K562 (cell line): ENCODE results near the gene AKAP13. TPM values are rescaled to one million over a fixed set of nuclear protein-coding genes. Genes with fewer than 3 reads are reported as not detected.

Experiments used
- ATAC-seq: fragments of 200-7000 bp; cut with Tn5 transposase; 3 replicates; pipeline ENCODE4 v1.9.1; 2020; ENCODE audit warnings: moderate library complexity
- BruUV-seq: library from RNA; stranded (reverse); fragments of 400-500 nt; replicated peaks from 2 replicates; lab custom pipeline; 2021; lab: Mats Ljungman, UMichigan
- CTCF ChIA-PET: fragments of 300-600 bp; formaldehyde crosslinking; extraction: SDS; loops from one replicate; lab custom pipeline; 2021; ENCODE audit warnings: low intra/inter-chr PET ratio; lab: Yijun Ruan, JAX
- POLR2A ChIA-PET: fragments of 300-600, 350-650 bp; sonication (Branson Sonifier 250); formaldehyde crosslinking; extraction: SDS; loops from one replicate; lab custom pipeline; 2021; ENCODE audit warnings: antibody characterized with exemption, inconsistent platforms; lab: Yijun Ruan, JAX
- DNase-seq, 4 experiments: peaks; one replicate each; pipeline versions ENCODE4 v3.0.0 to v3.0.0-alpha.2; 2011 to 2018; ENCODE audit warnings: low spot score in 3 of 4, mixed read lengths in 3 of 4; ENCODE audit errors: extremely low read depth in 1 of 4
- FAIRE-seq: peaks from 2 replicates; lab custom pipeline; 2011; peaks lifted over from hg19 to GRCh38; lab: Jason Lieb, UNC
- H2AFZ ChIP-seq: 2 replicates; pipeline ENCODE4 v1.6.0; 2011; ENCODE audit warnings: low read depth, low read length, control low read depth, inconsistent platforms
- H3K27ac ChIP-seq: fragments of 200-600 bp; 3 replicates; pipeline ENCODE4 v1.8.0; 2011; ENCODE audit warnings: low read depth, mild to moderate bottlenecking, control low read depth, inconsistent platforms, low read length, moderate library complexity, mixed read lengths; ENCODE audit errors: extremely low read depth
- H3K27me3 ChIP-seq, 2 experiments: fragments of 300-600 bp in 1 of 2; 2 replicates in 1 of 2; 3 replicates in 1 of 2; pipeline versions ENCODE4 v1.6.0 to v1.8.0; 2011; ENCODE audit warnings: inconsistent platforms in 2 of 2, low read length in 2 of 2, mild to moderate bottlenecking in 1 of 2, mixed read lengths in 1 of 2, moderate library complexity in 1 of 2; ENCODE audit not compliant: control insufficient read depth in 2 of 2, insufficient read depth in 2 of 2
- H3K36me3 ChIP-seq: fragments of 300-600 bp; 3 replicates; pipeline ENCODE4 v1.8.0; 2011; ENCODE audit warnings: mild to moderate bottlenecking, low read length, inconsistent platforms; ENCODE audit not compliant: control insufficient read depth, insufficient read depth
- H3K4me1 ChIP-seq, 2 experiments: fragments of 200-600 bp in 1 of 2; replicated peaks in 1 of 2; 2 replicates in 1 of 2; 3 replicates in 1 of 2; pipeline versions ENCODE4 v1.5.1 to v1.8.0; 2011; ENCODE audit warnings: inconsistent platforms in 2 of 2, low read length in 2 of 2, mild to moderate bottlenecking in 1 of 2, mixed read lengths in 1 of 2, moderate library complexity in 1 of 2; ENCODE audit not compliant: control insufficient read depth in 2 of 2, insufficient read depth in 2 of 2
- H3K4me2 ChIP-seq: 2 replicates; pipeline ENCODE4 v1.6.1; 2011; ENCODE audit warnings: low read length, control low read depth, inconsistent platforms, mixed read lengths; ENCODE audit not compliant: insufficient read depth
- H3K4me3 ChIP-seq: fragments of 200-600 bp; sonication (generic), shearing (Covaris generic); 2 replicates; pipeline ENCODE4 v1.5.1; 2016; ENCODE audit warnings: control low read depth, inconsistent platforms
- H3K79me2 ChIP-seq: fragments of 200-600 bp; 3 replicates; pipeline ENCODE4 v1.8.0; 2011; ENCODE audit warnings: low read length, inconsistent platforms; ENCODE audit not compliant: control insufficient read depth, insufficient read depth
- H3K9ac ChIP-seq, 2 experiments: 2 replicates each; pipeline versions ENCODE4 v1.6.0 to v1.6.1; 2011; ENCODE audit warnings: low read depth in 2 of 2, low read length in 2 of 2, control low read depth in 1 of 2, inconsistent platforms in 1 of 2, mild to moderate bottlenecking in 1 of 2, mixed read lengths in 1 of 2; ENCODE audit not compliant: insufficient read depth in 1 of 2
- H3K9me1 ChIP-seq: one replicate; pipeline ENCODE4 v1.6.0; 2011; ENCODE audit warnings: inconsistent platforms, mild to moderate bottlenecking, low read length, moderate library complexity; ENCODE audit not compliant: control insufficient read depth, insufficient read depth
- H3K9me3 ChIP-seq: replicated peaks from 2 replicates; pipeline ENCODE4 v1.5.1; 2011; ENCODE audit warnings: low read depth, low read length, inconsistent platforms; ENCODE audit not compliant: control insufficient read depth, insufficient read depth
- H4K20me1 ChIP-seq: replicated peaks from 2 replicates; pipeline ENCODE4 v1.6.1; 2011; ENCODE audit warnings: low read length, inconsistent platforms, mixed read lengths; ENCODE audit not compliant: control insufficient read depth, insufficient read depth
- ADNP ChIP-seq: fragments of 200-800 bp; sonication (Bioruptor generic); IDR thresholded peaks from 2 replicates; pipeline ENCODE4 v1.6.1; 2016; ENCODE audit warnings: missing genetic modification characterization, missing compliant biosample characterization
- BRCA1 ChIP-seq, 2 experiments: fragments of 450-650 bp in 1 of 2; sonication (generic) in 1 of 2; formaldehyde crosslinking in 1 of 2; IDR thresholded peaks; 2 replicates each; pipeline versions ENCODE4 v1.5.0 to v1.6.1; 2017 to 2020; ENCODE audit warnings: mild to moderate bottlenecking in 1 of 2, missing genetic modification reagents in 1 of 2
- CHAMP1 ChIP-seq: fragments of 450-650 bp; IDR thresholded peaks from 2 replicates; pipeline ENCODE4 v1.6.1; 2016; ENCODE audit warnings: mild to moderate bottlenecking
- ELF4 ChIP-seq: fragments of 450-650 bp; formaldehyde crosslinking; IDR thresholded peaks from 2 replicates; pipeline ENCODE4 v1.4.0; 2022; ENCODE audit warnings: missing genetic modification characterization
- ESRRA ChIP-seq: fragments of 450-650 bp; IDR thresholded peaks from 2 replicates; pipeline ENCODE4 v1.6.1; 2014; ENCODE audit warnings: low read depth, mild to moderate bottlenecking, moderate library complexity, borderline replicate concordance
- HNRNPUL1 ChIP-seq: fragments of 200-400 bp; formaldehyde crosslinking; IDR thresholded peaks from 2 replicates; pipeline ENCODE4 v1.6.1; 2017; ENCODE audit warnings: low read length
- ILK ChIP-seq: fragments of 450-650 bp; IDR thresholded peaks from 2 replicates; pipeline ENCODE4 v1.6.1; 2016; ENCODE audit warnings: missing genetic modification characterization, low read depth, mild to moderate bottlenecking, missing compliant biosample characterization, moderate library complexity, borderline replicate concordance
- RFX7 ChIP-seq: fragments of 250-450 bp; sonication (Bioruptor Pico); IDR thresholded peaks from 2 replicates; pipeline ENCODE4 v1.5.1; 2021; ENCODE audit warnings: mild to moderate bottlenecking
- WGBS: fragments of 100-300 bp; shearing (Covaris generic); methylation state at CpG from one replicate; pipeline ENCODE4 v1.1.6; 2016; ENCODE audit warnings: low coverage, mixed read lengths; ENCODE audit not compliant: insufficient coverage; ENCODE audit errors: missing lambda C conversion rate; 5-methylcytosine and 5-hydroxymethylcytosine counted together
- in situ Hi-C: fragments of 300-500 bp; cut with MboI; formaldehyde crosslinking; loops from 4 replicates; pipeline ENCODE4 v1.15.0; 2018; ENCODE audit warnings: inconsistent platforms, mixed read lengths
- intact Hi-C: fragments of 100-400 bp; cut with micrococcal nuclease; formaldehyde crosslinking; loops from 2 replicates; pipeline ENCODE4 v1.14.2; 2022
- polyA plus RNA-seq, 8 experiments: library from polyadenylated mRNA; depleted of rRNA in 4 of 8; stranded (reverse) in 5 of 8; unstranded in 3 of 8; fragments of >200 nt; fragmentation: Nextera tagmentation in 2 of 8; fragmentation: Illumina TruSeq in 1 of 8; extraction: Ambion mirVana in 2 of 8; extraction: Trizol in 1 of 8; gene quantifications; 2 replicates each; pipeline versions ENCODE4 v1.2.1 to v1.2.3, GENCODE V29; 2011 to 2014; ENCODE audit warnings: inconsistent platforms in 1 of 8, missing spikeins in 1 of 8
- total RNA-seq, 7 experiments: library from RNA; depleted of rRNA in 6 of 7; stranded (reverse); fragments of >200 nt in 6 of 7; fragmentation: Illumina TruSeq in 2 of 7; extraction: Trizol in 2 of 7; gene quantifications; 2 replicates each; pipeline versions ENCODE4 v1.2.1 to v1.2.3, GENCODE V29; 2011 to 2021; ENCODE audit warnings: low replicate concordance in 1 of 7

Gene AKAP13
- total and polyA plus RNA-seq, 9 of the 15 experiments (the other 6 are each of a cell fraction or from before 2014, with no cell fraction given) = 0.03 to 1.7 (median 0.42) TPM

GRCh38 chr15:85587707-85588411 is 207.5 kb downstream of the AKAP13 start:
- H3K79me2 ChIP-seq = no peaks in the 10 kb centered on the region
- no peaks in the 10 kb centered on the region for H3K4me1 ChIP-seq
- no peak overlapping the region for H3K27ac ChIP-seq
- no peaks in the 10 kb centered on the region for H3K27me3 ChIP-seq
- no peaks in the 10 kb centered on the region for H3K9me3 ChIP-seq
- ChIA-PET CTCF (interaction anchor here (0.5 kb wide), 1 partner anchor 63 kb away, joined by 6 read pairs; no protein-coding TSS in a partner anchor), POLR2A (no interaction called here)
- in situ Hi-C loops (no loop called here), intact Hi-C loops (no loop called here)
- H3K4me3 ChIP-seq = no peak overlapping the region
- no peaks in the 10 kb centered on the region for H3K36me3 ChIP-seq
- TF ChIP-seq HNRNPUL1 = no peak
- TF ChIP-seq CHAMP1 = no peak
- TF ChIP-seq ESRRA = no peak
- TF ChIP-seq BRCA1 (IDR thresholded peaks at IDR 0.05) = no peak
- no peak for TF ChIP-seq BRCA1 (CRISPR knock-in tag; IDR thresholded peaks at IDR 0.05)
- TF ChIP-seq ILK = no peak
- no peak for TF ChIP-seq ADNP
- no peak for TF ChIP-seq RFX7 (CRISPR knock-in tag)
- TF ChIP-seq ELF4 (CRISPR knock-in tag) = no peak
- no peak overlapping the region for H2AFZ ChIP-seq
- 0% methylated on average over 10 of the region's 10 CpGs for WGBS
- no peak overlapping the region for H3K9ac ChIP-seq
- H4K20me1 ChIP-seq = no peaks in the 10 kb centered on the region
- FAIRE-seq = no peak
- no peak overlapping the region for H3K4me2 ChIP-seq
- no peak for ATAC-seq
- no peaks in the 10 kb centered on the region for H3K9me1 ChIP-seq
- BruUV-seq = no TSS peak
- no peak for DNase-seq
